ENCODE measurements around the gene KDM7A.
"Not testable (repeated sequence)": the region's sequence is repeated elsewhere in the genome, so short reads cannot be mapped to it uniquely, and the experiment has no call there.

Gene KDM7A

GRCh38 chr7:140156460-140157080 is 20.2 kb downstream of the KDM7A start:
- DNase-seq, result no peak

GRCh38 chr7:140155428-140155827 is 21.4 kb downstream of the KDM7A start:
- no peak for DNase-seq

- DNase-seq, result no peak
These were observed 23.1 kb downstream of the KDM7A start for GRCh38 chr7:140153666-140154161.

- no peak for DNase-seq
These were observed 30.2 kb downstream of the KDM7A start for GRCh38 chr7:140146574-140146973.

- DNase-seq, result no peak
These were observed 31.1 kb downstream of the KDM7A start for GRCh38 chr7:140145709-140146108.

GRCh38 chr7:140144821-140145220 is 32.0 kb downstream of the KDM7A start:
- DNase-seq, result no peak

- DNase-seq, result no peak
These were observed 32.8 kb downstream of the KDM7A start for GRCh38 chr7:140143997-140144396.

- no peak for DNase-seq
These were observed 34.8 kb downstream of the KDM7A start for GRCh38 chr7:140142031-140142430.

- no peak for DNase-seq
These were observed 35.5 kb downstream of the KDM7A start for GRCh38 chr7:140141256-140141655.

GRCh38 chr7:140137078-140137477 is 39.7 kb downstream of the KDM7A start:
- DNase-seq, result no peak

- no peak for DNase-seq
These were observed 40.7 kb downstream of the KDM7A start for GRCh38 chr7:140136073-140136472.

GRCh38 chr7:140134039-140134438 is 42.7 kb downstream of the KDM7A start:
- DNase-seq, result no peak

GRCh38 chr7:140127360-140128127 is 49.2 kb downstream of the KDM7A start:
- DNase-seq, result no peak

GRCh38 chr7:140126435-140127034 is 50.2 kb downstream of the KDM7A start:
- no peak for DNase-seq

GRCh38 chr7:140122965-140123364 is 53.8 kb downstream of the KDM7A start:
- no peak for DNase-seq

GRCh38 chr7:140121326-140121725 is 55.5 kb downstream of the KDM7A start:
- no peak for DNase-seq

GRCh38 chr7:140114817-140115216 is 62.0 kb downstream of the KDM7A start:
- not testable (repeated sequence) for DNase-seq

- not testable (repeated sequence) for DNase-seq
These were observed 68.0 kb downstream of the KDM7A start for GRCh38 chr7:140108777-140109176.

- DNase-seq, result no peak
These were observed 80.3 kb downstream of the KDM7A start for GRCh38 chr7:140096459-140096858.

GRCh38 chr7:140093375-140093774 is 83.4 kb downstream of the KDM7A start:
- DNase-seq, result no peak

- no peak for DNase-seq
These were observed 91.3 kb downstream of the KDM7A start for GRCh38 chr7:140085447-140085846.

- DNase-seq, result no peak
These were observed 91.8 kb downstream of the KDM7A start for GRCh38 chr7:140084972-140085371.

GRCh38 chr7:140084142-140084655 is 92.6 kb downstream of the KDM7A start:
- DNase-seq, result no peak

- no peak for DNase-seq
These were observed 94.0 kb downstream of the KDM7A start for GRCh38 chr7:140082770-140083169.
